ENCODE results near the gene SP6. TPM values are rescaled to one million over a fixed set of nuclear protein-coding genes. Genes with fewer than 3 reads are reported as not detected.
A peak's percentile ranks its signal among the peaks of the same experiment; 100 is the strongest.

Gene SP6
- total and polyA plus RNA-seq, 2 experiments from 2014 or later: 1.3 to 1.7 TPM

DNA sequence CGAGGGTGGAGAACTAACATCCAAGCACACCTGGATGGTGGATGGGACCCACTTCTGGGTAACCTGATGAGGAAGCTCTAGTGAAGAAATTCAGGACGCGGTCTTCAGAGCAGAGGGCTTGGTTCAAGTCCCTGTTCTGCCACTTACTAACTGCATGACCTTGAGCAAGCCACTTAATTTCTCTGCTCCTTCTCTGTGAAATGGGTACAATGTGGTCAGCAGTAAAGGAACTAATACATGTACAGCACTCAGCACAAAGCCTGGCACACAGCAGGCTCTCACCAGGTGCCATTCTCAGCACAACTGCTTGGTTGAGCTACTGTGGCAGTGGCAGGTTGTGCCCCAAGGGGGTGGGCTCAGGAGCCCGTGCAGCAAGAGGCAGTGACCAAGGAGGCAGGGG is 27.4 kb downstream of the SP6 start:
- H3K4me2 ChIP-seq: no peak overlapping the region
- H3K9me3 ChIP-seq (ENCODE audit: low read depth): no peaks in the 10 kb centered on the region
- DNase-seq (ENCODE audit: low spot score): no peak
- no peak overlapping the region for H3K4me3 ChIP-seq
- H3K4me1 ChIP-seq (ENCODE audit: insufficient read depth): peaks cover 9% of the 10 kb centered on the region
- no peak overlapping the region for H2AFZ ChIP-seq
- no peaks in the 10 kb centered on the region for H3K36me3 ChIP-seq (replicated peaks; ENCODE audit: insufficient read depth, low read depth)
- WGBS (ENCODE audit: low lambda C conversion rate, missing lambda C conversion rate): 96% methylated on average over 4 of the region's 4 CpGs
- H3K79me2 ChIP-seq: peaks cover 8% of the 10 kb centered on the region
- TF ChIP-seq EZH2 (IDR thresholded peaks at IDR 0.05; ENCODE audit: borderline replicate concordance): no peak
- TF ChIP-seq EZH2phosphoT487 (IDR thresholded peaks at IDR 0.05; ENCODE audit: low read depth, severe bottlenecking, unreplicated experiment): no peak
- TF ChIP-seq CTCF (IDR thresholded peaks at IDR 0.05; ENCODE audit: poor library complexity): no peak
- H4K20me1 ChIP-seq (ENCODE audit: insufficient read depth, poor library complexity, severe bottlenecking): no peaks in the 10 kb centered on the region
- H3K9me2 ChIP-seq (replicated peaks; ENCODE audit: insufficient read depth): no peaks in the 10 kb centered on the region
- H3K27me3 ChIP-seq: no peaks in the 10 kb centered on the region
- H3K27ac ChIP-seq: no peak overlapping the region

- Histone ChIP-seq H2AFZ (no peak overlapping the region), H4K20me1 (ENCODE audit: insufficient read depth, poor library complexity, severe bottlenecking) (no peaks in the 10 kb centered on the region), H3K9me2 (replicated peaks; ENCODE audit: insufficient read depth) (no peaks in the 10 kb centered on the region), H3K27ac (no peak overlapping the region), H3K9me3 (ENCODE audit: low read depth) (no peaks in the 10 kb centered on the region), H3K79me2 (peaks cover 5% of the 10 kb centered on the region), H3K4me3 (no peak overlapping the region), H3K4me2 (no peak overlapping the region), H3K27me3 (no peaks in the 10 kb centered on the region), H3K4me1 (ENCODE audit: insufficient read depth) (peaks cover 9% of the 10 kb centered on the region), H3K36me3 (replicated peaks; ENCODE audit: insufficient read depth, low read depth) (no peaks in the 10 kb centered on the region)
- 84% methylated on average over 4 of the region's 4 CpGs for WGBS (ENCODE audit: low lambda C conversion rate, missing lambda C conversion rate)
- no peak for TF ChIP-seq EZH2 (IDR thresholded peaks at IDR 0.05; ENCODE audit: borderline replicate concordance)
- TF ChIP-seq CTCF (IDR thresholded peaks at IDR 0.05; ENCODE audit: poor library complexity): no peak
- TF ChIP-seq EZH2phosphoT487 (IDR thresholded peaks at IDR 0.05; ENCODE audit: low read depth, severe bottlenecking, unreplicated experiment): no peak
- DNase-seq (ENCODE audit: low spot score): no peak
Observed at GRCh38 chr17:47822785-47823184, 28.2 kb downstream of the SP6 start.

- peak within 1 kb of the TSS; percentile 84 for H3K27ac ChIP-seq
- TF ChIP-seq CTCF (IDR thresholded peaks at IDR 0.05; ENCODE audit: poor library complexity) (peak; percentile 57), EZH2phosphoT487 (IDR thresholded peaks at IDR 0.05; ENCODE audit: low read depth, severe bottlenecking, unreplicated experiment) (no peak)
- peaks cover 5% of the 10 kb centered on the region for H3K79me2 ChIP-seq
- no peaks in the 10 kb centered on the region for H3K9me3 ChIP-seq (ENCODE audit: low read depth)
- no peaks in the 10 kb centered on the region for H3K27me3 ChIP-seq
- H4K20me1 ChIP-seq (ENCODE audit: insufficient read depth, poor library complexity, severe bottlenecking): no peaks in the 10 kb centered on the region
- H3K4me2 ChIP-seq: peak within 1 kb of the TSS; percentile 95
- 9% methylated on average over 21 of the region's 21 CpGs for WGBS (ENCODE audit: low lambda C conversion rate, missing lambda C conversion rate)
- peaks cover 9% of the 10 kb centered on the region for H3K4me1 ChIP-seq (ENCODE audit: insufficient read depth)
- no peaks in the 10 kb centered on the region for H3K36me3 ChIP-seq (replicated peaks; ENCODE audit: insufficient read depth, low read depth)
- DNase-seq (ENCODE audit: low spot score): peak; percentile 91
- H3K4me3 ChIP-seq: peak within 1 kb of the TSS; percentile 82
- no peaks in the 10 kb centered on the region for H3K9me2 ChIP-seq (replicated peaks; ENCODE audit: insufficient read depth)
- peak within 1 kb of the TSS; percentile 73 for H2AFZ ChIP-seq
Observed at GRCh38 chr17:47821424-47822391, 29.3 kb downstream of the SP6 start, which contains the start of gene OSBPL7. TSS of gene OSBPL7 (minus strand) at chr17:47821794. CDS start at chr17:47820278, 1,516 bp downstream.

Data from hepatocyte (in vitro differentiated cells).